ENCODE data around the gene GRID1. TPM values are rescaled to one million over a fixed set of nuclear protein-coding genes. Genes with fewer than 3 reads are reported as not detected.

Gene GRID1
- total RNA-seq, 1 experiment from 2014 or later, result not detected

- Histone ChIP-seq H3F3A (ENCODE audit: insufficient read depth, low read depth) (no peaks in the 10 kb centered on the region), H3K4me2 (no peak overlapping the region), H3K9me3 (ENCODE audit: insufficient read depth, low read depth) (no peaks in the 10 kb centered on the region), H3K27me3 (ENCODE audit: insufficient read depth, low read depth) (no peaks in the 10 kb centered on the region), H3K36me3 (ENCODE audit: low read depth) (no peaks in the 10 kb centered on the region), H3K4me1 (replicated peaks; ENCODE audit: insufficient read depth) (no peaks in the 10 kb centered on the region), H4K20me1 (ENCODE audit: insufficient read depth) (no peaks in the 10 kb centered on the region), H3K79me2 (ENCODE audit: low read depth) (no peaks in the 10 kb centered on the region), H3K4me3 (no peak overlapping the region), H2AFZ (no peak overlapping the region), H3K9me2 (ENCODE audit: insufficient read depth) (no peaks in the 10 kb centered on the region), H3K27ac (no peak overlapping the region)
- no peak for TF ChIP-seq CTCF (conservative IDR thresholded peaks at IDR 0.05)
- TF ChIP-seq EZH2 (IDR thresholded peaks at IDR 0.05; ENCODE audit: low read depth), result no peak
- CTCF ChIA-PET, result no interaction called here
- POLR2A ChIA-PET (ENCODE audit: unreplicated experiment), result no interaction called here
- DNase-seq, result no peak
- no TSS peak for BruUV-seq (replicated peaks)
- intact Hi-C loops (cut with micrococcal nuclease; ENCODE audit: unreplicated experiment), result no loop called here
Measured at GRCh38 chr10:85917601-85918000, 449.0 kb downstream of the GRID1 start.

GRCh38 chr10:85916994-85917573 lies 449.5 kb downstream of the GRID1 start:
- CTCF ChIA-PET, result no interaction called here
- intact Hi-C loops (cut with micrococcal nuclease; ENCODE audit: unreplicated experiment), result no loop called here
- Histone ChIP-seq H3K4me2 (no peak overlapping the region), H3K27me3 (ENCODE audit: insufficient read depth, low read depth) (no peaks in the 10 kb centered on the region), H3K27ac (no peak overlapping the region), H2AFZ (no peak overlapping the region), H3K4me3 (no peak overlapping the region), H4K20me1 (ENCODE audit: insufficient read depth) (no peaks in the 10 kb centered on the region), H3K9me2 (ENCODE audit: insufficient read depth) (no peaks in the 10 kb centered on the region), H3K36me3 (ENCODE audit: low read depth) (no peaks in the 10 kb centered on the region), H3F3A (ENCODE audit: insufficient read depth, low read depth) (no peaks in the 10 kb centered on the region), H3K4me1 (replicated peaks; ENCODE audit: insufficient read depth) (no peaks in the 10 kb centered on the region), H3K79me2 (ENCODE audit: low read depth) (no peaks in the 10 kb centered on the region), H3K9me3 (ENCODE audit: insufficient read depth, low read depth) (no peaks in the 10 kb centered on the region)
- POLR2A ChIA-PET (ENCODE audit: unreplicated experiment), result no interaction called here
- no peak for TF ChIP-seq CTCF (conservative IDR thresholded peaks at IDR 0.05)
- TF ChIP-seq EZH2 (IDR thresholded peaks at IDR 0.05; ENCODE audit: low read depth), result no peak
- no TSS peak for BruUV-seq (replicated peaks)
- no peak for DNase-seq

GRCh38 chr10:85916286-85916685 lies 450.3 kb downstream of the GRID1 start:
- Histone ChIP-seq H3K27ac (no peak overlapping the region), H3K79me2 (ENCODE audit: low read depth) (no peaks in the 10 kb centered on the region), H4K20me1 (ENCODE audit: insufficient read depth) (no peaks in the 10 kb centered on the region), H3K9me2 (ENCODE audit: insufficient read depth) (no peaks in the 10 kb centered on the region), H2AFZ (no peak overlapping the region), H3K9me3 (ENCODE audit: insufficient read depth, low read depth) (no peaks in the 10 kb centered on the region), H3K4me1 (replicated peaks; ENCODE audit: insufficient read depth) (no peaks in the 10 kb centered on the region), H3K27me3 (ENCODE audit: insufficient read depth, low read depth) (no peaks in the 10 kb centered on the region), H3K36me3 (ENCODE audit: low read depth) (no peaks in the 10 kb centered on the region), H3K4me2 (no peak overlapping the region), H3K4me3 (no peak overlapping the region), H3F3A (ENCODE audit: insufficient read depth, low read depth) (no peaks in the 10 kb centered on the region)
- intact Hi-C loops (cut with micrococcal nuclease; ENCODE audit: unreplicated experiment), result no loop called here
- TF ChIP-seq CTCF (conservative IDR thresholded peaks at IDR 0.05) (no peak), EZH2 (IDR thresholded peaks at IDR 0.05; ENCODE audit: low read depth) (no peak)
- no TSS peak for BruUV-seq (replicated peaks)
- no peak for DNase-seq
- POLR2A ChIA-PET (ENCODE audit: unreplicated experiment), result no interaction called here
- CTCF ChIA-PET, result no interaction called here
